ENCODE results near the gene AP4B1. TPM values are rescaled to one million over a fixed set of nuclear protein-coding genes. Genes with fewer than 3 reads are reported as not detected.
"Not testable (repeated sequence)": the region's sequence is repeated elsewhere in the genome, so short reads cannot be mapped to it uniquely, and the experiment has no call there.

AP4B1 gene
- polyA plus RNA-seq (2012; ENCODE audit: low read depth, missing spikeins): 19.3 TPM

DNA sequence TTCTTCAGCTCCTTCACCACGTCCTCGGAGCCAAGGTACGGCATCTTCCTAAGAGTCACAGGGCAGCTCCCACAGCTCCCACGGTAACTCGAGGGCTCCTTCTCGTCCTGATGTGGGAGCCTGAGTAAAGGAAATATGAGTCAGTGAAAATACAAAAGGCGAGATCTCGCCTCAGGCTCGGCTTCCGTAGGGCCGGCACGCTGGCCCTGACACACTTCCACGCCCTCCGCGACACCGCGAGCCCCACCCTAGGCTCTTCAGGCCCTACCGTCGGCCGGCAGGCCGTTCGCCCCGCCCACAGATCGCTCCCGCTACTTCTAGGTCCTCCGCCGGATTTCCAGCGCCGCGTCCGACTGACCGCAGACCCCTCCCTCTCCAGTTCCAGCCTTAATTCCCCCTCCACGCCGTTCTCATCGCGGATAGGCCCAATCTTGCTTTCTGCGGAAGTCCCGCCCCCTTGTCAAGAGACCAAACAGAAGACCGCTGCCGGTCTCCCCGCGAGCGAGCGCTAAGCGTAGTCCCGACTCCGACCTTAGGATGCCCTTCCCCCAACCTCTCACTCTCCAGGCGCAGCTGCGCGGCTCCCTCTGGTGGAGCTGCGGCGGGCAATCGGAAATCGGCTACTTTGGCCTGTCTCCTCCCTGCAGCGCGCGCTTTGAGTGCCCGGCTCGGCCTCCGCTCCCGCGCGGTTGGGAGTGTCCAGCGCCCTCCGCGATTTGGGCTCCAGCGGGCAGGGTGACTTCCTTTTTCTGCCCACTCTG, at the start of gene AP4B1, which contains the start of gene DCLRE1B:
TSS of gene AP4B1 (minus strand) at position 126 of the 761 bp plus-strand sequence. CDS start at position 44, 82 bp downstream.
TSS of gene DCLRE1B (plus strand) at position 653 of the 761 bp plus-strand sequence. CDS start 261 bp downstream, outside the sequence.
- peak; percentile 96 for DNase-seq (ENCODE audit: insufficient read length, low spot score)
- peak; percentile 93 for FAIRE-seq
- peak; percentile 50 for TF ChIP-seq SPI1 (IDR thresholded peaks at IDR 0.05; ENCODE audit: low read depth, low read length)
- no peak; the same call in 1 of the 2 replicates for TF ChIP-seq POU2F2 (IDR thresholded peaks at IDR 0.05; ENCODE audit: low read depth, low read length)
- TF ChIP-seq TAF1 (IDR thresholded peaks at IDR 0.05; ENCODE audit: low read depth, low read length): peak; percentile 71; the same call in 1 of the 2 replicates
- peak; percentile 73 for TF ChIP-seq POLR2A (IDR thresholded peaks at IDR 0.05; ENCODE audit: low read depth, low read length)
- TF ChIP-seq PAX5 (IDR thresholded peaks at IDR 0.05; ENCODE audit: insufficient read depth, low read length, severe bottlenecking): peak; percentile 43
- peak; percentile 75 for TF ChIP-seq POLR2AphosphoS5 (IDR thresholded peaks at IDR 0.05; ENCODE audit: low read depth, low read length)

DNA sequence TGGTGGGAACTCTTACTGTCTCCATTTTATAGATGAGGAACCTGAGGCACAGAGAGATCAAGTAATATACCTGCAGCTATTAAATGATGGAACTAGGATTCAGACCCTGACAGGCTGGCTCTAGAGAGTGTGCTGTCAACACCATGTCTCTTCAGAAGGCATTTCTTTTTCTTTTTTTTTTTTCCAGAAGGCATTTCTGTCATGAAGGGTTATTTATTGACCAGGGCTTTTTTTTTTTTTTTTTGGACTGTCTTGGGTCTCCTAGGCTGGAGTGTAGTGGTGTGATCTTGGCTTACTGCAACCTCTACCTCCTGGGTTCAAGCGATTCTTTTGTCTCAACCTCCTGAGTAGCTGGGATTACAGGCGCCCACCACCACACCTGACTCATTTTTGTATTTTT, 47.1 kb upstream of the AP4B1 start:
- no peak for TF ChIP-seq PAX5 (IDR thresholded peaks at IDR 0.05; ENCODE audit: insufficient read depth, low read length, severe bottlenecking)
- TF ChIP-seq TAF1 (IDR thresholded peaks at IDR 0.05; ENCODE audit: low read depth, low read length): no peak
- TF ChIP-seq POLR2AphosphoS5 (IDR thresholded peaks at IDR 0.05; ENCODE audit: low read depth, low read length): no peak
- TF ChIP-seq SPI1 (IDR thresholded peaks at IDR 0.05; ENCODE audit: low read depth, low read length): no peak
- no peak for TF ChIP-seq POLR2A (IDR thresholded peaks at IDR 0.05; ENCODE audit: low read depth, low read length)
- TF ChIP-seq POU2F2 (IDR thresholded peaks at IDR 0.05; ENCODE audit: low read depth, low read length): no peak
- no peak for FAIRE-seq
- no peak for DNase-seq (ENCODE audit: insufficient read length, low spot score)

DNA sequence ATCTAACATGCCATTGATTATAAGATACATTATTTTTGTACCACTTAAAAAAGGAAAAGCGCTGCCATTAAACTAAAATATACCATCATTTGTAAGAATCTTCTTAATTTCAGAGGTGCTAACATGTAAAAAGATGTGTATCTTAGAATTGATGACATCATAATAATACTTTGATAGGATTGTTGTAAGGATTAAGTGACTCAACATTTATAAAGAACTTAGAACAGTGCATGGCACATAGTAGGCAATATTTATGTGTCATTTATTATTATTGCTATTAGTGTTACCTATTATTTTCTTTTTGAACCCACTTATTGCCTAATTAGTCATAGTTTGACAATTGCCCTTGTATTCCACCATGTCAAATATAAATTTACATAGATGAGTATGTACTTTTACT, 46.3 kb upstream of the AP4B1 start:
- DNase-seq (ENCODE audit: insufficient read length, low spot score) (no peak), FAIRE-seq (no peak)
- TF ChIP-seq POLR2AphosphoS5 (IDR thresholded peaks at IDR 0.05; ENCODE audit: low read depth, low read length): no peak
- no peak for TF ChIP-seq POLR2A (IDR thresholded peaks at IDR 0.05; ENCODE audit: low read depth, low read length)
- TF ChIP-seq POU2F2 (IDR thresholded peaks at IDR 0.05; ENCODE audit: low read depth, low read length): no peak
- TF ChIP-seq TAF1 (IDR thresholded peaks at IDR 0.05; ENCODE audit: low read depth, low read length): no peak

DNA sequence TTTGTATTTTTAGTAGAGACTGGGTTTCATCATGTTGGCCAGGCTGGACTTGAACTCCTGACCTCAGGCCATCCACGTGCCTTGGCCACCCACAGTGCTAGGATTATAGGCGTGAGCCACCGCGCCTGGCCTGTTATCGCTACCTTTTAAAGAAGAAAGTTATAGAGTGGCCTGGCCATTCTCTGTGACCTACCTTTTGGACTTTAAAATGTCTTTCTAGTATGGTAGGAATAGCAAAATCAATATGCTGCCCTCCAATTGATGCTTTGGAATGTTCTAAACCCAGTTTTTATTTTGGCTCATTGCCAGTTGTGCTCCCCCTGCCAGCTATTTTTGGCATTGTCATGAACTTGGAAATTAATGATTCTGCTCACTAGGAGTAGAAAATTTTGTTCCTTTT, 44.4 kb upstream of the AP4B1 start:
- no peak for TF ChIP-seq PAX5 (IDR thresholded peaks at IDR 0.05; ENCODE audit: insufficient read depth, low read length, severe bottlenecking)
- no peak for TF ChIP-seq SPI1 (IDR thresholded peaks at IDR 0.05; ENCODE audit: low read depth, low read length)
- TF ChIP-seq POLR2A (IDR thresholded peaks at IDR 0.05; ENCODE audit: low read depth, low read length): no peak
- no peak for TF ChIP-seq TAF1 (IDR thresholded peaks at IDR 0.05; ENCODE audit: low read depth, low read length)
- TF ChIP-seq POU2F2 (IDR thresholded peaks at IDR 0.05; ENCODE audit: low read depth, low read length): no peak
- no peak for TF ChIP-seq POLR2AphosphoS5 (IDR thresholded peaks at IDR 0.05; ENCODE audit: low read depth, low read length)
- DNase-seq (ENCODE audit: insufficient read length, low spot score) (no peak), FAIRE-seq (no peak)

DNA sequence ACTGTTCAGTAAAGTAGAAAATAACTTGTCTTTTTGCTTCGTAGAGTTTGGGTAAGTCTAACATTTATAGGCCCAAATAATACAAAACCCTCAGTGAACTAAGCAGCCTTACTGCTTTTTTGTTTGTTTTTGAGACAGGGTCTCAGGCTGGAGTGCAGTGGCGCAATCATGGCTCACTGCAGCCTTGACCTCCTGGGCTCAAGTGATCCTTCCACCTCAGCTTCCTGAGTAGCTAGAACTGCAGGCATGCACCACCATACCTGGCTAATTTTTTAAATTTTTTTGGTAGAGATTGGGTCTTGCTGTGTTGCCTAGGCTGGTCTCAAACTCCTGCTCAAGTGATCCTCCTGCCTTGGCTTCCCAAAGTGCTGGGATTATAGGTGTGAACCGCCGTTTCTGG, 43.6 kb upstream of the AP4B1 start:
- FAIRE-seq; DNase-seq (ENCODE audit: insufficient read length, low spot score): not testable (repeated sequence)

DNA sequence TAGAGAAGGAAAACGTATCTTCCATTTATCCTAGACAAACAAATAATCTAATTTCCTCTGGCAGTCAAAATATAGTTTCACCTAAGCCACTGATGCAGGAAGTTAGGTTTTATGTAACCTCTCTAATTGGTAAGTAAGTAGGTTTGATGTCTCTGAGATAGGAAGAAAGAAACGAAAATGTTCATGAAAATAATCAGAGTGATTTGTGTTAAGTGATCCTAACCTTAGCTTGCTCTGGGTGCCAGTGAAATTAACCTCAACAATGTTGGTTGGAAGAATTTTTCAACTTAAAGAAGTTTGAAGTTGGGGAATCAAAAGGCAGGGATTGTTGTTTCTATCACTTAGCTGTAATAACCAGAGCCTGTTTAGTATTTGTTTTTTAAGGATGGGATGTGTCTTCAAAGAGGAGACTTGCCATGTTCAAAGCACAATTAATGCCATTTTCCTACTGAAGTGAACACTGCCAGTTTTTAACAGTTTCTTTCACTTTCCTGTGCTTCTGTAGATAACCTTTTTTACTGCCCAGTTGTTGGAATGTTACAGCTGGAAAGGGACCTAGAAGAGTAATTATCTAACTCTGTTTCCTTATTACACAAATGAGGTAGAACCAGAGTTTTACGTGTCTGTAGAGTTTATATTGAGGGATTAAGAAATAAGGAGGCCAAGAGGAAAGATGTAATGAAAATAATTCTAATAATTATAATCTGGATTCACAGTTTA, 42.9 kb upstream of the AP4B1 start:
- TF ChIP-seq PAX5 (IDR thresholded peaks at IDR 0.05; ENCODE audit: insufficient read depth, low read length, severe bottlenecking) (no peak), SPI1 (IDR thresholded peaks at IDR 0.05; ENCODE audit: low read depth, low read length) (no peak), POU2F2 (IDR thresholded peaks at IDR 0.05; ENCODE audit: low read depth, low read length) (no peak), POLR2AphosphoS5 (IDR thresholded peaks at IDR 0.05; ENCODE audit: low read depth, low read length) (no peak)
- FAIRE-seq (no peak), DNase-seq (ENCODE audit: insufficient read length, low spot score) (no peak)

DNA sequence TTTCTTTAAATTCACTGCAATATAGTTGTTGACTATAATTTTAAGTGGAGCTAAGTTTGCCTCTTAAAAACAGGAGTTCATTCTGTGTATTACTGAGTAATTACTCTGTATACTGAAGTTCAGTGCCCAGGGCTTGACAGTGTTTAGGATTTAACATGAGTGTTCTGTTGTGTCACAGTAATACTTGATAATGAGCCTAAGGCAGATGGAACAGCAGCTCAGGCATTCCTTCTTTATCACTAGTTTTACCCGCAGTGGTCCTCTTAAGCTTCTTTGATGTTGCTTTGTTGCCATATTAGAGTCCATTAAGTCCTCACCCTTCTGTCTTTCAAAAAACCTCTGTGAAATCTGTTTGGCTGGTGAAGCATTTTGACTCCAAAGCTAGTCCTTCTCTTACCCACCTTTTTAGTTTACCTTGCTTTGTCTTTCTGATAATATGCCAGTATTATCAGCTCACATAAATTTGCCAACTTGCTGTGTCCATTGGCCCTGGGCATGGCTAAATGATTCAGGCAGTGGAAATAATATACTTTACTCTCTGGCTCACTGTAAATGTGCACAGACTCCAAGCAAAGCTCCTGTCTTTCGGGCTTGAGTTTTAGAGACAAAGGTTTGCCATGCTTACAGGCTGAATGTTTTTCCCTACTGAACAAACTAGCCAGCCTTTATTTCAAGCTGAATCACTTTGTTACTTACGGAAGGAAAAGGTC, 42.2 kb upstream of the AP4B1 start:
- no peak for FAIRE-seq
- DNase-seq (ENCODE audit: insufficient read length, low spot score): no peak
- TF ChIP-seq PAX5 (IDR thresholded peaks at IDR 0.05; ENCODE audit: insufficient read depth, low read length, severe bottlenecking) (no peak), POU2F2 (IDR thresholded peaks at IDR 0.05; ENCODE audit: low read depth, low read length) (no peak), POLR2A (IDR thresholded peaks at IDR 0.05; ENCODE audit: low read depth, low read length) (no peak), SPI1 (IDR thresholded peaks at IDR 0.05; ENCODE audit: low read depth, low read length) (no peak), TAF1 (IDR thresholded peaks at IDR 0.05; ENCODE audit: low read depth, low read length) (no peak), POLR2AphosphoS5 (IDR thresholded peaks at IDR 0.05; ENCODE audit: low read depth, low read length) (no peak)

DNA sequence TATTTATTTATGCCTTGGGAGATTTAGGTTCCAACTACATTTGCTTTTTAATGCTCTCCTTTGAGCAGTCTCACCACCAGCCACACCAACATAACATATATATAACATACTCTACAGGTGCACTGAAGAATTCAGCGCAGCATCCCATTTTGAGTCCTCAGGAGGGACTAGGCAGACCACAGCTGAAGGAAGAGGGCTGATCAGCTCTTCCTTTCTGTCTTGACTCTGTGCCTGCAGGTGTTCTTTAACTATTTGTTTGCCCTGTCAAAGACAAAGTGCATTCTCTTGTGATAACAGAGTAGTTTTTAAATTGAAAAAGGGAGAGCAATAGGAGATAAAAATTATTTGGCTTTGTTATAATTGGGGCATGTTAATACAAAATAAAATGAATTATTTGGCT, 41.5 kb upstream of the AP4B1 start:
- DNase-seq (ENCODE audit: insufficient read length, low spot score) (no peak), FAIRE-seq (no peak)
- TF ChIP-seq TAF1 (IDR thresholded peaks at IDR 0.05; ENCODE audit: low read depth, low read length) (no peak), POLR2AphosphoS5 (IDR thresholded peaks at IDR 0.05; ENCODE audit: low read depth, low read length) (no peak), SPI1 (IDR thresholded peaks at IDR 0.05; ENCODE audit: low read depth, low read length) (no peak), POU2F2 (IDR thresholded peaks at IDR 0.05; ENCODE audit: low read depth, low read length) (no peak), PAX5 (IDR thresholded peaks at IDR 0.05; ENCODE audit: insufficient read depth, low read length, severe bottlenecking) (no peak), POLR2A (IDR thresholded peaks at IDR 0.05; ENCODE audit: low read depth, low read length) (no peak)

DNA sequence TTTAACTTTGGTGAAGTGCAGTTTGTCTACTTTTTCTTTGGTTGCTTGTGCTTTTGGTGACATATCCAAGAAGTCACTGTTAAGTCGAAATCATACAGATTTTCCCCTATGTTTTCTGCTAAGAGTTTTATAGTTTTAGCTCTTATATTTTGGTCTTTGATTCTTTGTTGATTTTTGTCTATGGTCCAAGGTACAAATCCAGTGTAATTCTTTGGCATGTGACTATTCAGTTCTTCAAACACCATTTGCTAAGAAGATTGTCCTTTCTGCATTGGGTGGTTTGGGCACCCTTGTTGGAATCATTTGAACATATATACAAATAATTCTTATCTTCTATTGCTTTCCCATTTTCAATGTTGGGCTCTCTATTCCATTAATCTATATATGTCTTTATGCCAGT, 40.7 kb upstream of the AP4B1 start:
- DNase-seq (ENCODE audit: insufficient read length, low spot score) (no peak), FAIRE-seq (no peak)
- TF ChIP-seq POLR2AphosphoS5 (IDR thresholded peaks at IDR 0.05; ENCODE audit: low read depth, low read length): no peak
- no peak for TF ChIP-seq PAX5 (IDR thresholded peaks at IDR 0.05; ENCODE audit: insufficient read depth, low read length, severe bottlenecking)
- TF ChIP-seq SPI1 (IDR thresholded peaks at IDR 0.05; ENCODE audit: low read depth, low read length): no peak
- TF ChIP-seq POU2F2 (IDR thresholded peaks at IDR 0.05; ENCODE audit: low read depth, low read length): no peak
- no peak for TF ChIP-seq TAF1 (IDR thresholded peaks at IDR 0.05; ENCODE audit: low read depth, low read length)
- TF ChIP-seq POLR2A (IDR thresholded peaks at IDR 0.05; ENCODE audit: low read depth, low read length): no peak
